ENCODE data around the gene ARGFX. TPM values are rescaled to one million over a fixed set of nuclear protein-coding genes. Genes with fewer than 3 reads are reported as not detected.

Gene ARGFX
- total and polyA plus RNA-seq, 2 of the 13 experiments (the other 11 are each of a cell fraction or from before 2014, with no cell fraction given): not detected

GRCh38 chr3:121545574-121546455, 21.9 kb upstream of the ARGFX start, which contains the start of gene POLQ (continued):
- TF ChIP-seq, protein P1, sequence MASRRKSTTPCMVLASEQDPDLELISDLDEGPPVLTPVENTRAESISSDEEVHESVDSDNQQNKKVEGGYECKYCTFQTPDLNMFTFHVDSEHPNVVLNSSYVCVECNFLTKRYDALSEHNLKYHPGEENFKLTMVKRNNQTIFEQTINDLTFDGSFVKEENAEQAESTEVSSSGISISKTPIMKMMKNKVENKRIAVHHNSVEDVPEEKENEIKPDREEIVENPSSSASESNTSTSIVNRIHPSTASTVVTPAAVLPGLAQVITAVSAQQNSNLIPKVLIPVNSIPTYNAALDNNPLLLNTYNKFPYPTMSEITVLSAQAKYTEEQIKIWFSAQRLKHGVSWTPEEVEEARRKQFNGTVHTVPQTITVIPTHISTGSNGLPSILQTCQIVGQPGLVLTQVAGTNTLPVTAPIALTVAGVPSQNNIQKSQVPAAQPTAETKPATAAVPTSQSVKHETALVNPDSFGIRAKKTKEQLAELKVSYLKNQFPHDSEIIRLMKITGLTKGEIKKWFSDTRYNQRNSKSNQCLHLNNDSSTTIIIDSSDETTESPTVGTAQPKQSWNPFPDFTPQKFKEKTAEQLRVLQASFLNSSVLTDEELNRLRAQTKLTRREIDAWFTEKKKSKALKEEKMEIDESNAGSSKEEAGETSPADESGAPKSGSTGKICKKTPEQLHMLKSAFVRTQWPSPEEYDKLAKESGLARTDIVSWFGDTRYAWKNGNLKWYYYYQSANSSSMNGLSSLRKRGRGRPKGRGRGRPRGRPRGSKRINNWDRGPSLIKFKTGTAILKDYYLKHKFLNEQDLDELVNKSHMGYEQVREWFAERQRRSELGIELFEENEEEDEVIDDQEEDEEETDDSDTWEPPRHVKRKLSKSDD (CRISPR knock-in tag; IDR thresholded peaks at IDR 0.05; ENCODE audit: low read depth): no peak
- peak; percentile 57; the same call in 1 of the 2 replicates for TF ChIP-seq ZNF784 (CRISPR knock-in tag; IDR thresholded peaks at IDR 0.05; ENCODE audit: borderline replicate concordance)
- no peak for TF ChIP-seq SETDB1 (CRISPR knock-in tag; IDR thresholded peaks at IDR 0.05; ENCODE audit: borderline replicate concordance)
- TF ChIP-seq ZNF772 (CRISPR knock-in tag; IDR thresholded peaks at IDR 0.05): 0 out of 2 replicates have a peak, but pooled peaks have one; percentile 32
- peak; percentile 55; the same call in 1 of the 2 replicates for TF ChIP-seq ARID5B (CRISPR knock-in tag; IDR thresholded peaks at IDR 0.05)
- peak; percentile 60 for TF ChIP-seq ZNF160 (CRISPR knock-in tag; IDR thresholded peaks at IDR 0.05)
- TF ChIP-seq ZNF564 (CRISPR knock-in tag; IDR thresholded peaks at IDR 0.05): no peak
- TF ChIP-seq, protein P2, sequence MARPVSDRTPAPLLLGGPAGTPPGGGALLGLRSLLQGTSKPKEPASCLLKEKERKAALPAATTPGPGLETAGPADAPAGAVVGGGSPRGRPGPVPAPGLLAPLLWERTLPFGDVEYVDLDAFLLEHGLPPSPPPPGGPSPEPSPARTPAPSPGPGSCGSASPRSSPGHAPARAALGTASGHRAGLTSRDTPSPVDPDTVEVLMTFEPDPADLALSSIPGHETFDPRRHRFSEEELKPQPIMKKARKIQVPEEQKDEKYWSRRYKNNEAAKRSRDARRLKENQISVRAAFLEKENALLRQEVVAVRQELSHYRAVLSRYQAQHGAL (CRISPR knock-in tag; IDR thresholded peaks at IDR 0.05; ENCODE audit: not compliant biosample characterization): no peak
- no peak for TF ChIP-seq KLF9 (CRISPR knock-in tag; IDR thresholded peaks at IDR 0.05; ENCODE audit: low read depth)
- no peak for TF ChIP-seq ZBTB1 (CRISPR knock-in tag; IDR thresholded peaks at IDR 0.05; ENCODE audit: borderline replicate concordance)
- TF ChIP-seq RFX5 (IDR thresholded peaks at IDR 0.05; ENCODE audit: low read depth, low read length): no peak
- peak; percentile 69 for TF ChIP-seq ZNF451 (CRISPR knock-in tag; IDR thresholded peaks at IDR 0.05)
- TF ChIP-seq ZIK1 (CRISPR knock-in tag; IDR thresholded peaks at IDR 0.05; ENCODE audit: borderline replicate concordance, low read depth): no peak
- TF ChIP-seq KMT2B (CRISPR knock-in tag; IDR thresholded peaks at IDR 0.05): peak; percentile 90
- TF ChIP-seq NFE2L1 (CRISPR knock-in tag; IDR thresholded peaks at IDR 0.05; ENCODE audit: borderline replicate concordance): no peak
- TF ChIP-seq KDM6A (CRISPR knock-in tag; IDR thresholded peaks at IDR 0.05; ENCODE audit: low read depth): no peak
- TF ChIP-seq RARA (CRISPR knock-in tag; IDR thresholded peaks at IDR 0.05): no peak
- no peak for TF ChIP-seq TAF15 (IDR thresholded peaks at IDR 0.05; ENCODE audit: low read depth, low read length, poor library complexity, severe bottlenecking)
- TF ChIP-seq FOXA3 (CRISPR knock-in tag; IDR thresholded peaks at IDR 0.05): peak; percentile 47; the same call in 1 of the 2 replicates
- TF ChIP-seq SMAD3 (CRISPR knock-in tag; IDR thresholded peaks at IDR 0.05): peak; percentile 50; the same call in 1 of the 2 replicates
- no peak for TF ChIP-seq ZNF652 (CRISPR knock-in tag; IDR thresholded peaks at IDR 0.05; ENCODE audit: borderline replicate concordance, low read depth)

Data from HepG2 (cell line).